ENCODE results near the gene TSPAN33.

Gene TSPAN33

GRCh38 chr7:129208667-129209066 lies 64.2 kb downstream of the TSPAN33 start:
- TF ChIP-seq, protein P1, sequence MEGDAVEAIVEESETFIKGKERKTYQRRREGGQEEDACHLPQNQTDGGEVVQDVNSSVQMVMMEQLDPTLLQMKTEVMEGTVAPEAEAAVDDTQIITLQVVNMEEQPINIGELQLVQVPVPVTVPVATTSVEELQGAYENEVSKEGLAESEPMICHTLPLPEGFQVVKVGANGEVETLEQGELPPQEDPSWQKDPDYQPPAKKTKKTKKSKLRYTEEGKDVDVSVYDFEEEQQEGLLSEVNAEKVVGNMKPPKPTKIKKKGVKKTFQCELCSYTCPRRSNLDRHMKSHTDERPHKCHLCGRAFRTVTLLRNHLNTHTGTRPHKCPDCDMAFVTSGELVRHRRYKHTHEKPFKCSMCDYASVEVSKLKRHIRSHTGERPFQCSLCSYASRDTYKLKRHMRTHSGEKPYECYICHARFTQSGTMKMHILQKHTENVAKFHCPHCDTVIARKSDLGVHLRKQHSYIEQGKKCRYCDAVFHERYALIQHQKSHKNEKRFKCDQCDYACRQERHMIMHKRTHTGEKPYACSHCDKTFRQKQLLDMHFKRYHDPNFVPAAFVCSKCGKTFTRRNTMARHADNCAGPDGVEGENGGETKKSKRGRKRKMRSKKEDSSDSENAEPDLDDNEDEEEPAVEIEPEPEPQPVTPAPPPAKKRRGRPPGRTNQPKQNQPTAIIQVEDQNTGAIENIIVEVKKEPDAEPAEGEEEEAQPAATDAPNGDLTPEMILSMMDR (IDR thresholded peaks at IDR 0.05; ENCODE audit: insufficient read depth, low read depth, low read length, missing control alignments), result no peak
- peak; percentile 28 for DNase-seq (ENCODE audit: low read depth)
- H3K4me3 ChIP-seq (ENCODE audit: low read depth, low read length), result no peak overlapping the region

- no peak overlapping the region for H3K4me3 ChIP-seq (ENCODE audit: low read depth, low read length)
- TF ChIP-seq, protein P1 (IDR thresholded peaks at IDR 0.05; ENCODE audit: insufficient read depth, low read depth, low read length, missing control alignments), result no peak
- DNase-seq (ENCODE audit: low read depth), result no peak
Measured at GRCh38 chr7:129209067-129209926, 64.8 kb downstream of the TSPAN33 start.

GRCh38 chr7:129210256-129210988 lies 65.9 kb downstream of the TSPAN33 start:
- DNase-seq (ENCODE audit: low read depth), result peak; percentile 83
- no peak overlapping the region for H3K4me3 ChIP-seq (ENCODE audit: low read depth, low read length)
- TF ChIP-seq, protein P1 (IDR thresholded peaks at IDR 0.05; ENCODE audit: insufficient read depth, low read depth, low read length, missing control alignments), result peak; percentile 94

GRCh38 chr7:129210989-129211312 lies 66.4 kb downstream of the TSPAN33 start:
- no peak overlapping the region for H3K4me3 ChIP-seq (ENCODE audit: low read depth, low read length)
- no peak for DNase-seq (ENCODE audit: low read depth)

GRCh38 chr7:129212126-129212525 lies 67.6 kb downstream of the TSPAN33 start:
- DNase-seq (ENCODE audit: low read depth), result no peak
- no peak overlapping the region for H3K4me3 ChIP-seq (ENCODE audit: low read depth, low read length)
- TF ChIP-seq, protein P1 (IDR thresholded peaks at IDR 0.05; ENCODE audit: insufficient read depth, low read depth, low read length, missing control alignments), result no peak

More at GRCh38 chr7:129210989-129211312, 66.4 kb downstream of the TSPAN33 start:
- TF ChIP-seq, protein P1 (IDR thresholded peaks at IDR 0.05; ENCODE audit: insufficient read depth, low read depth, low read length, missing control alignments), result no peak

- DNase-seq (ENCODE audit: low read depth), result no peak
- no peak overlapping the region for H3K4me3 ChIP-seq (ENCODE audit: low read depth, low read length)
- TF ChIP-seq, protein P1 (IDR thresholded peaks at IDR 0.05; ENCODE audit: insufficient read depth, low read depth, low read length, missing control alignments), result no peak
Measured at GRCh38 chr7:129212596-129212995, 68.1 kb downstream of the TSPAN33 start.
